Naive thymus-derived CD8-positive, alpha-beta T cell (primary cell): ENCODE measurements around the gene ZNF337. TPM values are rescaled to one million over a fixed set of nuclear protein-coding genes. Genes with fewer than 3 reads are reported as not detected.

Source experiments
- ATAC-seq, 2 donors: fragments of 150-1000 bp; cut with Tn5 transposase in 1 of 2; sonication (Bioruptor Pico), chemical (Tn5 transposase) in 1 of 2; 1 replicate in 1 of 2; 2 replicates in 1 of 2; pipeline ENCODE4 v1.10.0; 2021; ENCODE audit warnings: mild to moderate bottlenecking in 2 of 2, moderate library complexity in 2 of 2
- POLR2A ChIA-PET: fragments of 350-600 bp; sonication (Branson Sonifier 250); formaldehyde crosslinking; loops from one replicate; lab custom pipeline; 2021; ENCODE audit warnings: antibody characterized with exemption; lab: Charles Lee
- DNase-seq, 10 donors: peaks; one replicate each; pipeline versions ENCODE4 v3.0.0 to v3.0.0-alpha.2; 2020 to 2022
- H3K27ac Mint-ChIP-seq, 10 donors: one replicate each; pipeline ENCODE4 v1.8.0; 2020 to 2022; ENCODE audit warnings: mild to moderate bottlenecking in 10 of 10, mixed read lengths in 10 of 10, moderate library complexity in 4 of 10, inconsistent platforms in 1 of 10
- H3K27me3 Mint-ChIP-seq, 5 donors: one replicate each; pipeline ENCODE4 v1.8.0; 2021 to 2022; ENCODE audit warnings: mixed read lengths in 5 of 5
- H3K36me3 Mint-ChIP-seq, 3 donors: one replicate each; pipeline ENCODE4 v1.8.0; 2020 to 2022; ENCODE audit warnings: mixed read lengths in 3 of 3, mild to moderate bottlenecking in 2 of 3, inconsistent platforms in 1 of 3
- H3K4me1 Mint-ChIP-seq, 4 donors: one replicate each; pipeline ENCODE4 v1.8.0; 2021 to 2022; ENCODE audit warnings: mixed read lengths in 4 of 4
- H3K4me3 Mint-ChIP-seq, 10 donors: one replicate each; pipeline ENCODE4 v1.8.0; 2020 to 2022; ENCODE audit warnings: mild to moderate bottlenecking in 10 of 10, mixed read lengths in 10 of 10, moderate library complexity in 6 of 10, inconsistent platforms in 1 of 10
- H3K9me3 Mint-ChIP-seq, 9 donors: one replicate each; pipeline ENCODE4 v1.8.0; 2020 to 2022; ENCODE audit warnings: mixed read lengths in 9 of 9, mild to moderate bottlenecking in 3 of 9, inconsistent platforms in 1 of 9, moderate library complexity in 1 of 9
- polyA plus RNA-seq, 3 donors: library from polyadenylated mRNA; unstranded; fragments of 300-500 nt; fragmentation: Illumina TruSeq; gene quantifications; one replicate each; pipeline ENCODE4 v1.2.3, GENCODE V29; 2021
- total RNA-seq, 8 experiments: library from RNA in 2 of 8; stranded (reverse) in 2 of 8; gene quantifications; one replicate each; pipeline ENCODE4 v1.2.3 and lab custom pipeline; 2021 to 2026

Gene ZNF337
- total RNA-seq, result 10 to 100 TPM; 40.9 TPM
- 10 to 100 TPM in 1 of 3 donors, 1 to 10 TPM in 2; 4.4 to 17.9 (median 7.5) TPM for polyA plus RNA-seq
- 41.4 to 89.3 (median 60.8) reads per million in 6 experiments for total RNA-seq (lab: John Stamatoyannopoulos, UW)

DNA sequence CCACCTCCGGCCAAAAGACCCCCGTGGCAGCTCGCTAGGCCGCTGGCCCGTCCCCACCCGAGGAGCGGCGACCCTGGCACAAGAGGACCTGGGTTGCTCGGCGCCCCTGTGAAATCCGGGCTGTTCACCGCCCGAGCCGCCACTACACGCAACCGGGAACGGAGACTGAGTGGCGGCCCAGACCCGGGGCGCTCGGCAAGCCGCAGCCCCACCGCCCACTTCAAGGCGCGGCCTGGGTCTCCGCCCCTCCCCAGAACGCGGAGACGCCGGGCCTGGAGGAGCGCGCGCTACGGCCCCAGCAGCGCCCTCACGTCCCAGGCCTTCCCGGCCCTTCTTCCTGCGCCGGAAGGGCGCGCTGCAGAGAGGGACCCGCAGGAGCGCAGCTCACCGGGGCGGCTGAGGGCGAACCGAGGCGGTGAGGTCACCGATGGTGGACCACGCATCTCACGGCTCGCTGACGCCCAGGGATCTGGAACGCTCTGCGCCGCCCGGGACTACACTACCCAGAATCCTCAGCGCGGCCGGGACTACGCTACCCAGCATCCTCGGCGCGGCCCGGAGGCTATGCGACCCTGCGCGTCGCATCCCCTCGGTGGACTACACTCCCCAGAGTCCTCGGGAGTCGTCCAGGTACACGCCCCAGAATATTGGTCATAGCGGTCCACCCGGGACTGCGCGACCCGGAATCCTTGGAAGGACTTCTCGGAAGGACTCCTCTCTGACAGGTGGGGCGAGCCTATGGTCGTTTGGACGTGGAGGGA is at the start of gene ZNF337:
TSS of gene ZNF337 (minus strand) at position 483 of the 761 bp plus-strand sequence. CDS start 10,436 bp downstream, outside the sequence.
- H3K4me1 Mint-ChIP-seq, result peaks cover 15 to 46% (median 41%) of the 10 kb centered on the region in 4 donors
- H3K9me3 Mint-ChIP-seq, result peaks cover 4 to 19% (median 16%) of the 10 kb centered on the region in 9 donors
- ATAC-seq (peak; percentile 94 to 98), DNase-seq (peak; percentile 85 to 94 (median 90))
- peaks cover 8 to 17% (median 11%) of the 10 kb centered on the region in 3 donors for H3K36me3 Mint-ChIP-seq
- H3K27me3 Mint-ChIP-seq, result no peaks in the 10 kb centered on the region
- peak within 1 kb of the TSS; percentile 86 to 96 (median 94) for H3K27ac Mint-ChIP-seq
- POLR2A ChIA-PET, result interaction anchor here (1.0 kb wide), 2 partner anchors 23 to 55 kb away, joined by 3 read pairs; no protein-coding TSS in a partner anchor
- peak within 1 kb of the TSS; percentile 86 to 97 (median 95) for H3K4me3 Mint-ChIP-seq

GRCh38 chr20:25745738-25746137 is 49.1 kb upstream of the ZNF337 start:
- H3K9me3 Mint-ChIP-seq, result no peaks in the 10 kb centered on the region

GRCh38 chr20:25745100-25745499 is 48.4 kb upstream of the ZNF337 start:
- H3K27me3 Mint-ChIP-seq, result no peaks in the 10 kb centered on the region

More at GRCh38 chr20:25745738-25746137, 49.1 kb upstream of the ZNF337 start:
- H3K4me1 Mint-ChIP-seq, result peaks cover 3 to 5% (median 3%) of the 10 kb centered on the region in 4 donors
- no peaks in the 10 kb centered on the region for H3K36me3 Mint-ChIP-seq
- H3K27ac Mint-ChIP-seq, result peak overlapping the region in 1 of 10 donors; percentile 19
- POLR2A ChIA-PET, result no interaction called here
- DNase-seq (no peak), ATAC-seq (no peak)
- H3K4me3 Mint-ChIP-seq, result no peak overlapping the region
- no peaks in the 10 kb centered on the region for H3K27me3 Mint-ChIP-seq

DNA sequence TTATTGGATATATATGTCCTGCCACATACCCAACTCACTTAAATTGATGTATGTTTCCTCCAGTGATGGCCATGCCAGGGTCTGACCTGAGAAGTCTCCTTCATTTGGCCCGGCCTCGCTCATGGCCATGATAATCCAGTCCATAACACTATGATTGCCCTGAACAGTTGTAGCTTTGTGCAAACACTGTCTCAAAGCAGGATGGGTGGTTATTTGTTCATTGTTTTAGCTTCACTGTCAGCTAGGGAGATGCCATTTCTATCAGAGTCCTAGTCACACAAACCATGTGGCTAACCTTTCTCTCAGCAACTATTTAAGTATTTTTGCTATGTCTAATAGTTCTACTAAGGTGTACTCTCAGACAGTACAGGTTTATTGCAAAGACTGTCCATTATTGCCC is 47.6 kb upstream of the ZNF337 start:
- POLR2A ChIA-PET, result interaction anchor here (0.6 kb wide), 1 partner anchor 72 kb away, joined by 4 read pairs; no protein-coding TSS in a partner anchor
- no peak for ATAC-seq
- Mint-ChIP-seq H3K9me3 (no peaks in the 10 kb centered on the region), H3K36me3 (no peaks in the 10 kb centered on the region), H3K4me3 (no peak overlapping the region), H3K4me1 (peaks cover 3 to 13% (median 12%) of the 10 kb centered on the region in 4 donors), H3K27me3 (no peaks in the 10 kb centered on the region), H3K27ac (no peak overlapping the region)
- DNase-seq, result no peak

More at GRCh38 chr20:25745100-25745499, 48.4 kb upstream of the ZNF337 start:
- no peaks in the 10 kb centered on the region for H3K36me3 Mint-ChIP-seq
- no peak overlapping the region for H3K4me3 Mint-ChIP-seq
- H3K27ac Mint-ChIP-seq, result no peak overlapping the region
- no peak for ATAC-seq
- peak in 1 of 10 donors; percentile 61 for DNase-seq
- POLR2A ChIA-PET, result no interaction called here
- peaks cover 0 to 6% (median 3%) of the 10 kb centered on the region in 4 donors for H3K4me1 Mint-ChIP-seq
- H3K9me3 Mint-ChIP-seq, result no peaks in the 10 kb centered on the region

DNA sequence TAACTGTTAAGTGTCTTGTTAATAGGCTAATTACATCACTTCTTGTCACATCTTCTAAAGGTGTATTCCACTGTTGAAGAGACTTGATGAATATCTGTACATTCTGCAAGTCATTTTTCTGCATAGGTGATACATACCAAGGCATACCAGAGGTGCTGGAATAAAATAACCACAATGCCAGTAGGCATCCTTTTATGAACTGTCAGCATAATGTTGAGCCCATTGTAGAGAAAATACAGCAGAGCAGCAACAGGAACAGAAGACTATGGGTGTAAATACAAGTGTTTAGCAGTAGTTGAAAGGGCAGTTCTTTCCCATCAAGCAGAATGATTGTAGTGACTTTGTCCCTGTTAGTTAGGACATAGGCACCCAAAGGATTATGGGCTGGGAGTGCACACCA is 44.4 kb upstream of the ZNF337 start:
- Mint-ChIP-seq H3K4me3 (no peak overlapping the region), H3K27ac (no peak overlapping the region), H3K27me3 (no peaks in the 10 kb centered on the region), H3K9me3 (no peaks in the 10 kb centered on the region), H3K4me1 (peaks cover 3 to 16% (median 13%) of the 10 kb centered on the region in 4 donors), H3K36me3 (no peaks in the 10 kb centered on the region)
- POLR2A ChIA-PET, result no interaction called here
- DNase-seq, result no peak
- no peak for ATAC-seq

DNA sequence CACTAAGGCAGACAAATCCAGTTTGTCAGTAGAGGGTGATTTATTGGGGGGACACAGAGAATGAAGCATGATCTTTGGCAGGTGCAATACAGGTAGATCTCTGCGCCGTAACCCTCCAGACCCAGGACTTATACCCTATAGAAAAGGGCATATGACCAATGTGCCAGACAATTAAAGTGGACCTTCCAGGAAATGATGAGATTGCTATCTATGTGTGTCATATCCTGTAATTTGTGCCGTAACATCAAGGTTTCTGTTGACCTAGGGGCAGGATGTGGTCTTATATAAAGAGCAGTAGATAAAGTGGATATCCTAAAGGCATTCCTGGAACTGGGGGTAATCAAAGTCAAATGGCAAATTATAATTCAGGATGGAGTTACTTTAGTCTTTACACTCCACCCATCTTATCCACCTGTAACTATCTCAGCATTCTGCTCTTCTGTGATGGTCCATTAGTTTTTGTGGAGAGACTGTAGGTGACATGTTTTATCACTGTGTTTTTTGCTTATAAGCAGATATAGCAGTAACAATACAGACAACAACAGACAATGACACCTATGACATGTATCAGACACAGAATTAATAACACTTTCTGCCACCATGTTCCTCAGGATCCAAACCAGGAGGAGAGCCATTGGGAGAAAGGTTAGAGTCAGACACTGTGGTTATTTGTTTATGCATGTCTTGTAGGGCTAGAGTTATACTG is 43.1 kb upstream of the ZNF337 start:
- peak overlapping the region in 4 of 10 donors; percentile 2 to 45 (median 16) for H3K4me3 Mint-ChIP-seq
- DNase-seq (peak in 3 of 10 donors; percentile 14 to 31 (median 29)), ATAC-seq (peak in 1 of 2 donors; percentile 83)
- peaks cover 0 to 2% (median 0%) of the 10 kb centered on the region in 3 donors for H3K36me3 Mint-ChIP-seq
- POLR2A ChIA-PET, result no interaction called here
- no peaks in the 10 kb centered on the region for H3K27me3 Mint-ChIP-seq
- peak overlapping the region in 5 of 10 donors; percentile 1 to 45 (median 14) for H3K27ac Mint-ChIP-seq
- no peaks in the 10 kb centered on the region for H3K9me3 Mint-ChIP-seq
- H3K4me1 Mint-ChIP-seq, result peaks cover 3 to 16% (median 13%) of the 10 kb centered on the region in 4 donors

DNA sequence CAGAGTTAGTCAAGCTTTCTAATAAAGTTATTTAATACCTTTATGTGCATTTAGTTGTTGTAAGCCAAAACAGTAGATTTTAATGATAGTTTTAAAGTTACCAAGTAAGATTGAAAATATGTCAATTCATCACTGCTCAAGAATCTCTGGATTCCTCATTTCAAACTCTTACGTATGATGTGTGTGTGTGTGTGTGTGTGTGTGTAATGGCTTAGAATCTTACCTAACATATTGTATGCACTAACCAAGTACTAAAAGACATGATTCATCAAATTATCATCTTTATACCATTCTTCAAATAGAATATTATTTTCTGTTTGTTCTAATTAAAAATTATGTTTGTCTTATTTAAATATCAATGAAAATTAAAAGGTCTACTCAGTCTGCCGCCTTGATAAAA is 41.5 kb upstream of the ZNF337 start:
- Mint-ChIP-seq H3K9me3 (no peaks in the 10 kb centered on the region), H3K36me3 (peaks cover 0 to 7% (median 0%) of the 10 kb centered on the region in 3 donors), H3K4me1 (peaks cover 3 to 16% (median 13%) of the 10 kb centered on the region in 4 donors), H3K4me3 (no peak overlapping the region), H3K27me3 (no peaks in the 10 kb centered on the region), H3K27ac (no peak overlapping the region)
- ATAC-seq (no peak), DNase-seq (no peak)
- POLR2A ChIA-PET, result no interaction called here

GRCh38 chr20:25733903-25734302 is 37.2 kb upstream of the ZNF337 start:
- ATAC-seq, result no peak
- POLR2A ChIA-PET, result no interaction called here
- no peak overlapping the region for H3K4me3 Mint-ChIP-seq
- peaks cover 0 to 2% (median 0%) of the 10 kb centered on the region in 4 donors for H3K4me1 Mint-ChIP-seq
- H3K36me3 Mint-ChIP-seq, result peaks cover 0 to 7% (median 0%) of the 10 kb centered on the region in 3 donors
- H3K9me3 Mint-ChIP-seq, result no peaks in the 10 kb centered on the region
- H3K27ac Mint-ChIP-seq, result peak overlapping the region in 1 of 10 donors; percentile 56
- DNase-seq, result no peak
- no peaks in the 10 kb centered on the region for H3K27me3 Mint-ChIP-seq

GRCh38 chr20:25730862-25731261 is 34.2 kb upstream of the ZNF337 start:
- POLR2A ChIA-PET, result no interaction called here
- ATAC-seq, result no peak
- H3K4me3 Mint-ChIP-seq, result no peak overlapping the region
- no peak for DNase-seq
- no peak overlapping the region for H3K27ac Mint-ChIP-seq
- peaks cover 2 to 5% (median 4%) of the 10 kb centered on the region in 4 donors for H3K4me1 Mint-ChIP-seq
- H3K27me3 Mint-ChIP-seq, result no peaks in the 10 kb centered on the region
- H3K9me3 Mint-ChIP-seq, result peaks cover 10 to 18% (median 14%) of the 10 kb centered on the region in 9 donors
- peaks cover 0 to 24% (median 7%) of the 10 kb centered on the region in 3 donors for H3K36me3 Mint-ChIP-seq

- ATAC-seq, result no peak
- no peak for DNase-seq
- H3K9me3 Mint-ChIP-seq, result peaks cover 28 to 61% (median 45%) of the 10 kb centered on the region in 9 donors
- peak overlapping the region in 2 of 10 donors; percentile 19 to 33 for H3K4me3 Mint-ChIP-seq
- H3K27ac Mint-ChIP-seq, result peak overlapping the region in 2 of 10 donors; percentile 20 to 53
- H3K4me1 Mint-ChIP-seq, result peaks cover 2 to 15% (median 11%) of the 10 kb centered on the region in 4 donors
- POLR2A ChIA-PET, result no interaction called here
- no peaks in the 10 kb centered on the region for H3K27me3 Mint-ChIP-seq
- peaks cover 9 to 57% (median 32%) of the 10 kb centered on the region in 3 donors for H3K36me3 Mint-ChIP-seq
Observed at GRCh38 chr20:25726357-25726756, 29.7 kb upstream of the ZNF337 start.

- peaks cover 3 to 15% (median 12%) of the 10 kb centered on the region in 4 donors for H3K4me1 Mint-ChIP-seq
- peaks cover 9 to 63% (median 36%) of the 10 kb centered on the region in 3 donors for H3K36me3 Mint-ChIP-seq
- ATAC-seq, result no peak
- H3K27ac Mint-ChIP-seq, result peak overlapping the region in 3 of 10 donors; percentile 15 to 53 (median 20)
- peaks cover 32 to 67% (median 48%) of the 10 kb centered on the region in 9 donors for H3K9me3 Mint-ChIP-seq
- no peaks in the 10 kb centered on the region for H3K27me3 Mint-ChIP-seq
- POLR2A ChIA-PET, result no interaction called here
- H3K4me3 Mint-ChIP-seq, result peak overlapping the region in 4 of 10 donors; percentile 22 to 27 (median 24)
- DNase-seq, result no peak
Observed at GRCh38 chr20:25725639-25726038, 29.0 kb upstream of the ZNF337 start.

GRCh38 chr20:25723975-25724374 is 27.3 kb upstream of the ZNF337 start:
- Mint-ChIP-seq H3K4me1 (peaks cover 8 to 29% (median 27%) of the 10 kb centered on the region in 4 donors), H3K36me3 (peaks cover 9 to 66% (median 36%) of the 10 kb centered on the region in 3 donors), H3K9me3 (peaks cover 32 to 83% (median 48%) of the 10 kb centered on the region in 9 donors), H3K4me3 (no peak overlapping the region), H3K27me3 (no peaks in the 10 kb centered on the region), H3K27ac (no peak overlapping the region)
- no peak for ATAC-seq
- no peak for DNase-seq
- POLR2A ChIA-PET, result no interaction called here
